ENCODE measurements around the gene DKC1.
"Not testable (repeated sequence)": the region's sequence is repeated elsewhere in the genome, so short reads cannot be mapped to it uniquely, and the experiment has no call there.

The DKC1 gene

DNA sequence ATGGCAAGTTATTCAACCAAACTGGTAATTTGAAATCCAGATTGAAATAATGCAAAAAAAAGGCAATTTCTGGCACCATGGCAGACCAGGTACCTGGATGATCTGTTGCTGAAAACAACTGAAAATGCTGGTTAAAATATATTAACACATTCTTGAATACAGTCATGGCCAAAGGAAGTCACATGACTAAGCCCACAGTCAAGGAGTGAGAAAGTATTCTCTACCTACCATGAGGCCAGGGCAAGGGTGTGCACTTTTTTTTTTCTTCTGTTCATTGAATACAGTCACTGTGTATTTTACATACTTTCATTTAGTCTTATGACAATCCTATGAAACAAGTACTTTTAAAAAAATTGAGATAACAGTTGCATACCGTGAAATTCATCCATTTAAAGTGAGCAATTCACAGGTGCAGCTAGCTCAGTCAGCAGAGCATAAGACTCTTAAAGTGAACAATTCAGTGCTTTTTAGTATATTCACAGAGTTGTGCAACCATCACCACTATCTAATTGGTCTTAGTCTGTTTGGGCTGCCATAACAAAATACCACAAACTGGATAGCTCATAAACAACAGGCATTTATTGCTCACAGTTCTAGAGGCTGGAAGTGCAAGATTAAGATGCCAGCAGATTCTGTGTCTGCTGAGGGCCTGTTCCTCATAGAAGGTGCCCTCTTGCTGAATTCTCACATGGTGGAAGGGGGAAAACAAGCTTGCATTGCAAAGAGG is 47.4 kb downstream of the DKC1 start:
- Histone ChIP-seq H3K9me3 (ENCODE audit: severe bottlenecking) (peaks cover 3% of the 10 kb centered on the region), H3K27me3 (ENCODE audit: insufficient read depth, low read depth, severe bottlenecking) (peaks cover 7% of the 10 kb centered on the region), H3K4me3 (ENCODE audit: low read depth, low read length) (no peak overlapping the region), H3K36me3 (no peaks in the 10 kb centered on the region), H3K27ac (no peak overlapping the region)
- TF ChIP-seq, protein P1, sequence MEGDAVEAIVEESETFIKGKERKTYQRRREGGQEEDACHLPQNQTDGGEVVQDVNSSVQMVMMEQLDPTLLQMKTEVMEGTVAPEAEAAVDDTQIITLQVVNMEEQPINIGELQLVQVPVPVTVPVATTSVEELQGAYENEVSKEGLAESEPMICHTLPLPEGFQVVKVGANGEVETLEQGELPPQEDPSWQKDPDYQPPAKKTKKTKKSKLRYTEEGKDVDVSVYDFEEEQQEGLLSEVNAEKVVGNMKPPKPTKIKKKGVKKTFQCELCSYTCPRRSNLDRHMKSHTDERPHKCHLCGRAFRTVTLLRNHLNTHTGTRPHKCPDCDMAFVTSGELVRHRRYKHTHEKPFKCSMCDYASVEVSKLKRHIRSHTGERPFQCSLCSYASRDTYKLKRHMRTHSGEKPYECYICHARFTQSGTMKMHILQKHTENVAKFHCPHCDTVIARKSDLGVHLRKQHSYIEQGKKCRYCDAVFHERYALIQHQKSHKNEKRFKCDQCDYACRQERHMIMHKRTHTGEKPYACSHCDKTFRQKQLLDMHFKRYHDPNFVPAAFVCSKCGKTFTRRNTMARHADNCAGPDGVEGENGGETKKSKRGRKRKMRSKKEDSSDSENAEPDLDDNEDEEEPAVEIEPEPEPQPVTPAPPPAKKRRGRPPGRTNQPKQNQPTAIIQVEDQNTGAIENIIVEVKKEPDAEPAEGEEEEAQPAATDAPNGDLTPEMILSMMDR (IDR thresholded peaks at IDR 0.05; ENCODE audit: low read depth, low read length), result no peak
- DNase-seq, result no peak

DNA sequence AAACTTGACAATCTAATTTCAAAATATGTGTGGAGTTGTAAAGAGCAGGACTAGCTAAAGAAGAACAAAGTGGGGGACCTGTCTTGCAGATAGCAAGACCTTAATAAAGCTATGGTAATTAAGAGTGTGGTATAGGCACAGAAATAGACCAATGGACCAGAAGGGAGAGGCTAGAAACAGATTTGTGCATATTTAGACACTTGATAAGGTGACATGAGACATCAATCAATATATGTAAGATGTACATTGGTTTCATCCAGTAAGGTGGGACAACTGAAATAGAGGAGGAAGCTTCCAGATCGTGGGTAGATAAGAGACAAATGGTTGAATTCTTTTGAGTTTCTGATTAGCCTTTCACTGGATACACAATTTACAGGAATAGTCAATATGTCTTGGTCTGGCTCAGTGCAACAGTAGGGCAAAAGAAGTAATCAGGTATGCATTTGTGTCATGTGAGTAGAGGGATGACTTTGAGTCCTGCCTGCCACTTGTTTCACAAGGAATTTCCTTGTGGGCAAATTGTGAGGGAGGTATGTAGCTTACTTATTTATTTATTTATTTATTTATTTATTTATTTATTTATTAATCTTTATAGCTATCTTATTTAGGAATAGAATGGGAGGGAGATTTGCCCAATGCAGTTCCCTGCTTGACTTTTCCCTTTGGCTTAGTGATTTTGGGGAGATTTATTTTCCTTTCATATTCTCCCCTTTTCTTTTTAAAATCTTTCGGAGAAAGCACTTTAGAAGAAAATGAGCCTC is 49.9 kb downstream of the DKC1 start:
- DNase-seq, result no peak
- TF ChIP-seq, protein P1 (IDR thresholded peaks at IDR 0.05; ENCODE audit: low read depth, low read length), result no peak
- Histone ChIP-seq H3K27me3 (ENCODE audit: insufficient read depth, low read depth, severe bottlenecking) (peaks cover 3% of the 10 kb centered on the region), H3K27ac (no peak overlapping the region), H3K36me3 (no peaks in the 10 kb centered on the region), H3K9me3 (ENCODE audit: severe bottlenecking) (peaks cover 6% of the 10 kb centered on the region), H3K4me3 (ENCODE audit: low read depth, low read length) (no peak overlapping the region)

DNA sequence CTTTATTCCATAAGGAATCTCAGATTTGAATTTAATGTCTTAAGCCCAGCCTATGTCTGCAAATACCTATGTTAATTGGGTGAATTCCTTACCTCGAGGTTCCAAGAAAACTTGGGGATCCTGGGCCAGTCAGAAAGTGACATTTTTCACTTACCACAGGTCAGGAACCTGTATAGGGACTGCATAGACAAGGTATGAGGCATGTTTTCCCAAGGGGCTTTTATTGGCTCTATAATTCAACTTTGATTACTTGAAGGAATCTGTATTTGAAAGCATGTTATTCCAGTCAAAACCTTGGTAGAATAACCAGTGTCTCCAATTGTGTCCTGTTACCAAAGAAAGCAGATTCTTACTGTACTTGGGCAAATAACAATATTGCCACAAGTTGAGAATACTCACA is 51.1 kb downstream of the DKC1 start:
- Histone ChIP-seq H3K27me3 (ENCODE audit: insufficient read depth, low read depth, severe bottlenecking) (peaks cover 3% of the 10 kb centered on the region), H3K9me3 (ENCODE audit: severe bottlenecking) (peaks cover 4% of the 10 kb centered on the region), H3K4me3 (ENCODE audit: low read depth, low read length) (no peak overlapping the region), H3K27ac (no peak overlapping the region), H3K36me3 (no peaks in the 10 kb centered on the region)
- TF ChIP-seq, protein P1 (IDR thresholded peaks at IDR 0.05; ENCODE audit: low read depth, low read length), result no peak
- DNase-seq, result no peak

DNA sequence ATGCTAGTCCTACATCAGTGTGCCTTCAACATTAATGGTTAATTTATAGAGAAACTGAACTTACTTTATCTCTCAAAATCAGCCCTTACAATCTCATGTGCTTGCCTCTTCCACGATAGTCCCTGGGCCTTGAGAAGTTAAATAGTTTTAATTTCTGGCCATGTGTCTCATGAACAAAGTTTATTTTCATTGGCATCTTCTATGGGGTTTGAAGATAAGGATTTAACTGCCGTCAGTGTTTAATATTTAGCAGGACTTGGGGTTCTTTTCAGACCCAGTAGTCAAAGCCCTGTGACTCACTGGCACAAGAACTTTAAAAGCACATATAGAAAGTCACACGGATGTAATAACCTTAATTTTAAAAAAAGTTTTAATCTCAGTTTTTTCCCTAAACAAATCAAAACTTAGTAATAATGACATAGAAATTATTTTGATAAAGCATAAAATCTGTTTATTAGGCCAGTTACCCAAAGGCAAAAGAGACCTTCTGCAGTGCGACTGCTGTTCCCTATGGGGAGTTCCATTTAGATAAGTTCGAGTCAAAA is 52.7 kb downstream of the DKC1 start:
- no peak for DNase-seq
- Histone ChIP-seq H3K27me3 (ENCODE audit: insufficient read depth, low read depth, severe bottlenecking) (peaks cover 3% of the 10 kb centered on the region), H3K9me3 (ENCODE audit: severe bottlenecking) (peaks cover 4% of the 10 kb centered on the region), H3K4me3 (ENCODE audit: low read depth, low read length) (no peak overlapping the region), H3K27ac (no peak overlapping the region), H3K36me3 (no peaks in the 10 kb centered on the region)
- TF ChIP-seq, protein P1 (IDR thresholded peaks at IDR 0.05; ENCODE audit: low read depth, low read length), result no peak

DNA sequence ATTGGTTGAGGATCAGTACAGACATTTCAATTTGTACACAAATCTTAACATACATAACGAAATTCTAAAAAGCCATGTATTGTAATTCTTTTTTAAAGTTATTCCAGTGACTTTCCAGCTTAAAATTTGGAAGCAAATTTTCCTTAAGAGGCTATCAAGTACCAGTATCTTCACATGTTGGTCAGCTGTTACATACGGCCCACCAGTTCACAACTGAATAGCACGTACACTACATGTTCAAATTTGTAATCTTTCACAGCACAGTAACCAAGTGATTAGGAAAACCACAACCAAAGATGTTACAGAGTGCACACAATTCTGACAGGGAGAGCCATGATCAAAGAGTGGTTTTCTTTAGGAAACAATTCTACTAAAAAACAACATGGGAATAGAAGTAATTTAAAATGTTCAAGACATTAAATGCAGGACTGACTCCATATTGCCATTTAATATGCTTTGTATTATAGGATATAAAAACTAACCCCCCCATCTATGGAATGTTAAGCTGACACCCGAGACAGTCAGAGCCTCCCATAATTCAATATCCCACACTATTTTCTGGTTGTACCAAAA is 53.7 kb downstream of the DKC1 start:
- H3K9me3 ChIP-seq (ENCODE audit: severe bottlenecking); DNase-seq; H3K27me3 ChIP-seq (ENCODE audit: insufficient read depth, low read depth, severe bottlenecking); H3K4me3 ChIP-seq (ENCODE audit: low read depth, low read length); H3K36me3 ChIP-seq; H3K27ac ChIP-seq: not testable (repeated sequence)

DNA sequence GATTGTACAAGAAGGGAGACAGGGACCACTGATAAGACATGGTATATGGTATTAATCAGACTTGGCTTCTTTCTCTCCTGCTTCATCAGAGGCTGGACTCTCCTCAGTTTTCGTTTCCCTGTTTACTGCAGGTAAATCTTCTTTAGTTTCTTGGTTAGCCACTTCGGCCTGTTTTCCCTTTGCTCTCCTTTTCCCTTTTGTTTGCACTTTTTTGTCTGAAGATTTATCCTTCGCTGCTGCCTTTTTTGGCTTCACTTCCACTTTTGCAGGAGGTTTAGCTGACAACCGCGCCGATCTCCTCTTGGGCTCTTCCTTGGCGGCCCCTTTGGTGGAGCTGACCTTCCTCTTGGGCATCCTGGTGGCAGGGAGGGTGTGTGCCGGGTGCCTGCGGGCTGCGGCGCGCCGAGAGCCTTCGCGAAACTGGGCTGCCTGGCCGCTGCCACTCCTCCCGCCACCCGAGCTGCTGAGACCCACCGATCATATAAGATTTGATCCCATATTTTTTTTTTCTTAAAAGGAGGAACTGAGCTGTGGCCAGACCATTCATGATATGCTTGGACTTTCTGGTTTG is 54.5 kb downstream of the DKC1 start:
- H3K27ac ChIP-seq; H3K4me3 ChIP-seq (ENCODE audit: low read depth, low read length); H3K27me3 ChIP-seq (ENCODE audit: insufficient read depth, low read depth, severe bottlenecking); DNase-seq; H3K36me3 ChIP-seq; H3K9me3 ChIP-seq (ENCODE audit: severe bottlenecking): not testable (repeated sequence)

All from WERI-Rb-1 (cell line).